Hematopoietic multipotent progenitor cell (in vitro differentiated cells): ENCODE results near the gene ID3. TPM values are rescaled to one million over a fixed set of nuclear protein-coding genes. Genes with fewer than 3 reads are reported as not detected.
"Not testable (repeated sequence)": the region's sequence is repeated elsewhere in the genome, so short reads cannot be mapped to it uniquely, and the experiment has no call there.

ENCODE experiments used
- DNase-seq, 3 donors: peaks; one replicate each; pipeline ENCODE4 v3.0.0-alpha.2; 2011 to 2015; ENCODE audit warnings: low read depth in 2 of 3, low spot score in 2 of 3
- total RNA-seq: library from RNA; depleted of rRNA; stranded (reverse); fragments of >200 nt; gene quantifications from one replicate; pipeline ENCODE4 v1.2.3, GENCODE V29; 2012

ID3 gene
- total RNA-seq, 1 donor, result 186 TPM

DNA sequence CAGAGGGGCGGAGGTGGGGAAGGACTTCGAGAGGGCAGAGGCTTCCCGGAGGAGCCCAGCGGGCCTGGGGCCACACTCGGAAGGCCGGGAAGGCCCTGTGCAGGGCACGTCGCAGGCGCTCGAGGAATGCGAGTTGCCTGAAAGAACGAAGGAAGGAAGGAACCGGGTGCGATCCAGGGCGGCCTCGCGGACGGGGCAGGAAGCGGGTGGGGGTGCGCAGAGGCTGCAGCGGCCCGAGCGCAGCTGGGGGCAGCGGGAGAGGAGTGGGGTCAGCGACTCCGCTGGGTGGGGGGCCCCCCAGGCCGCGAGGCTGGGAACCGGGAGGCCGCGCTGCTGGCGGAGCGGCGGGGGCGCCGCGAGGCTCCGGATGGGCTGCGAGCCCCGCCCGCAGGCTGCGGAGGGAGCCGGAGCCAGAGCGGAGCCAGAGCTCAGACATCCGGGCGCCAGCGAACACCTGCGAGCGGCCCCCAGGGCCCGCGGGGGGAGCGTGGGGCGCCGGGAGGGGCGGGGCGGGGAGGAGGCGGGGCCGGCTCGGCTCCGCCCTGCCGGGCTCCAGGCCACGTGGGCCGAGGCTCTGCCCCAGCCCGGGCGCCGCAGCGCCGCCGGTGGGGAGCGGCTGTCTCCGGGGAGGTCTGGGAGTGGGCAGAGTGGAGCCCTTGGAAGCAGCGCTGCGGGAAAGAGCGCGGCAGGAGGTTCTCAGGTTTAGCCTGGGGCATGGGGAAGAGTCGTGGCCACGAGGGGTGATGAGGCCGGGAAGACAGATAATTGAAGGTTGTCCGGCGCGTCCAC lies 4.6 kb downstream of the ID3 start:
- DNase-seq, result peak; percentile 76 to 87 (median 86)

DNA sequence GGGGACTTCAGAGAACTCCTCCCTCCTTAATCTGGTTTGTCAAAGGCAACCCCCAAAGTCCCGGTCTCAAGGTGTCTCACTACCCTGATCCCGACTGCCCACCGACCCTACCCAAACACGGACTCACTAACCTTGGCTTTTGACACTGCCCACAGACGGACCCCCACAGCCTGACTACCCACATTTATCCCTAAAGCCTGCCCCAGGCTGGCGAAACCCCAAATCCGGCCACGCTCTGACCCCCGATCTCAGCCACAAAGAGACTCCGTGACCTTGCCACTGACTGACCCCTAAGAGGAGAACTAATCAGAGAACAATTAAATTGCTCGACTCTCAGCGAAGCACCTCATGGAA lies 5.2 kb downstream of the ID3 start:
- no peak for DNase-seq

DNA sequence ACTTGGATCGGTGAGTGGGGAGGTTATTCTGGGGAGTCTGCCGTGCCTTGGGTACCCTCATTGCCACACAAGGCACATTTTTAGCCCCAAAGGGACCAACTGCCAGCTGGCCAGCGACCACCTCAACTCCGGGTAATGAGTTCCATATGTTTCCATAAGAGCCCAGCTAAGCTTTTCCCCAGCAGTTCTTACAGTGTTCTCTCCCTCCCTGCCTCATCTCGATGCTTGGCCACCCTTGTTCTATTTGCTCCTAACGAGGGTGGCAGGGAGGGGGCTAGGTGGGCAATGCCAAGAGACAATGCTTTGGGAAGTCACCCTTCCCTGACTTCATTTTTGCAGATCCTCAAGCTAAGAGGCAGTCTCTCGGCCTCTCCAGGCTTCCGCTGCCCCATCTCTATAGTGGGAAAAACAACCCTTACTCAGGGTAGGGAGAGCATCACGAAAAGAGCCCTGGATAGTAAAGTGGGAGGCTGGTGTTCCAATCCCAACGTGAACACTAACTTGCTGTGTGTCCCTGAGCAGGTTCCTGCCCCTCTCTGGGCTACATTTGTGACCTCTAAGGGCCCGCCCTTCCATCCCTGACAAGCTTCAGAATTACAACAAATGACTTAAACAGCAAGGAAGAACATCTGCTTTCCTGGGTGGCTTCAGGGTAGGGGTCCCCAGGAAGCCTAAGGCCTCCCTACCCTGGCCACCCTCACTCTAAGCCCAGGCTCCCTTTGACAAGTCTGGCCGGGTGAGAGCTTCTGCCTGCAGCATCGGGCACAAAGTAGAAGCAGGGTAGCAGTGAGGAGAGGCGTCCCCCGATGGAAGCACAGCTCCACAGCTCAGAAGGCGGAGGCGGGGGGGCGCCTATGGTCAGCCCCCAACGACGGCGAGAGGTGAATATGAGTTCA lies 5.8 kb downstream of the ID3 start:
- DNase-seq, result no peak

DNA sequence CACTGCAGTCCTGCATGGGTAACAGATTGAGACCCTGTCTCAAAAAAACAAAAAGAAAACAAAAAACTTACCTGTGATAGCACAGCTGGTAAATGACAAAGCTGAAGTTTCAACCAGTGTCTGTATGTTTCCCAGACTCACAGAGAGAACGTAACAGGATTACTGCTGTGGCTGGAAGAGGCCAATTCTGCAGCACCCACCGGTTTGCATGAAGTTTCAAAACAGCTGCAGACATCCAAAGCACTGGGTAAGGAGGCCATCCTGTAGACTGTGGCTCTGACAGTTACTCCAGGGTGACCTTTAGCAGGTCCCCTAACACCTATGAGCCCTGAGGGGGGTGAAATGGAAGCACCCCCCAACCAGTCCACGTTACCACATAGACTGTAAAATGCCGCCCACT lies 7.5 kb downstream of the ID3 start:
- DNase-seq, result no peak

DNA sequence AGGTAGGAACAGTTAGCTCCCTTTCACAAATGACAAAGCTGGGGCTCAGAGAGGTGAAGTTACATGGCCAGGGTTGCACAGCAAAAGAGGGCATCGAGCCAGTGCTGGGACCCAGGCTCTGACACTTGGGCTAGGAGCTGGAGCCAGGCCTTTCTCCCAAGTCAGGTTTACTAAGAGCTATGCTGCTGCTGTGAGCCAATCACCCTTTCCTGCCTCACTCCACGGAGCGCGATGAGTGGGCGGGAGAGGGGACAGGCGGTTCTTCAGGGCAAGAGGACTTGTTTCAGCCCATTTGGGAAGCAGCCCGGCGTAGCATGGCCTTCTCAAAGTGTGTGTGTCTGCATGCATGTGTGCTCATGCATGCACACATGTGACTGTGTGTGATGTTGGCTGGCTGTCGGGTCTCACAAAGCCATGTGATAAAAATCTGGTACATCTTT lies 10.6 kb downstream of the ID3 start:
- no peak for DNase-seq

DNA sequence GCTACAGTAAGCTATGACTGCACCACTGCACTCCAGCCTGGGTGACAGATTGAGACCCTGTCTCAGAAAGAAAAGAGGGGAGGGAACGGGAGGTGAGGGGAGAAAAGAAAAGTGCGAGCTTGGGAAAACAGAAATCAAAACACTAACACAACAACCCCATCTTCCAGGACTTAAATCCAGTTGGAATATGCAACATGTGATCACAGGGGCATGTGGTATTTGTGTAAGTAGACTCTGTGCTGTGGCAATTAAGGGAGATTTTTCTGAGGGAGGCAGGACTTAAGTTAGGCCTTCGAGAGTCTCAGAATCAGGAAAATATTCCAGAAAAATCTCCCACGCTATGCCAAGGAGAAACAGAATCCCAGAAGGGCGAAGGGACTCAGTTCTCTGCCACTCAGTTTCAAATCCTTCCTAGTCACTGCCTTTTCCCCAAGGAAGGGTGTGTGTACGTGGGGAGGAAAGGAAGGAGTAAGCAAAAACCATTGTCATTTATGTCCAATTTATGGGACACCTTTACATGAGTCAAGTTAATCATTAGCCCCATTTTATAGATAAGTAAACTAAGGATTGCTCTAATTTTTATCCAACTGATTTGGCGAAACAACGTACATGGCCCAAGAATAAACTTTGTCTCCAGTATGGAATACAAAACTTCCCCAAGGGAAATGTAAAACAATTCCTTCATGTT lies 12.3 kb downstream of the ID3 start:
- DNase-seq, result no peak

DNA sequence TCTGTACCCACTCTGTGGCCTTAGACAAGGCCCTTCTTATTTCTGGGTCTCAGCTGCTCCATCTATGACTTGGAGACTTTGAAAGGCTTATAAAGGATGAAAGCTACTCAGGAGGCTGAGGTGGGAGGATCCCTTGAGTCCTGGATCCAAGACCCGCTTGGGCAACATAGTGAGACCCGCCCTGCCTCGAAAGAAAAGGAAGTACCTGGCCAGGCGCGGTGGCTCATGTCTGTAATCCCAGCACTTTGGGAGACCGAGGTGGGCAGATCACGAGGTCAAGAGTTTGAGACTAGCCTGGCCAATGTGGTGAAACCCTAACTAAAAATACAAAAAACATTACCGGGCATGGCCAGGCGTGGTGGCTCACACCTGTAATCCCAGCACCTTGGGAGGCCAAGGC lies 13.4 kb downstream of the ID3 start:
- no peak for DNase-seq

DNA sequence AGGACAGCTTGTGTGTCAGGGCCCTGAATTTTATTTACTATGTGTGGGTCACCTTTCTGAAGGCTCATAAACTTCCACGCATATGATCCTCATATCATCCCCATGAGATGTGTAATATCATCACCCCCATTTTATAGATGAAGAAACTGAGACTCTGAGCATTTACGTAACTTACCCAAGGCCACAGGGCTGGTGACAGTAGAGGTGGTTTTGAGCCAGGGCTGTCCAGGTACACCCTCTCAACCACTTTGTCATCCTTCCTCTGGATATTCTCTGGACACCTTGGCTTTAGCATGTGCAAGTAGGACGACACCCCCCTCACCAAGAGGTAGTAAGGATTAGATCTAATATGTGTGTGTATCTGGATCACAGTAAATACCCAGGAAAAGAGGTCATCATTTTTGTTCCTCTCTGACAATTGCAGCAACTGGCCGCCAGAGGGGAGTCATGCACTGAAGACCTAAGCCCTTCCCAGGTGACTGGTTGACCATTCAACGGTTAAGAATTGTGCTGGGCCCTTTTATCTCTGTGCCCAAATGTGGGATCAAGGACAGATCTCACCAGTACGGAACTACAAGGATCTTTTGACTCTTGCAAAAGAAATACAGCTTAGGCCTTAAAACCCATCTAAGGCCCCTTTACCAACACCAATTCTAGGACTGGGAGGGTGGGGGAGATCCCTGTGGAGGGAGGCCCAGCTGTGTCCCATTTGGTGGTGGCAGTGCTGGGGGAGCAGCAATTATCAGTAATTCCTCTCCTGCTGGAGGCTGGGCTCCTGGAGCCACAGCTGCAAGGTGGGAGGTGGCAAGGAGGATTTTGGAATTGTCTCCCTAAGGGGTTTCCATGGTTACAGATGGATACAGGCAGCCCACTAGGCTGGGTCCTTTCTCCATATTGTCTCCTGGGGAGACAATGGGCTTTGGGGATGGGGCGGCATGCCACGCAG lies 14.6 kb downstream of the ID3 start:
- DNase-seq, result peak; percentile 58 to 82 (median 64)

DNA sequence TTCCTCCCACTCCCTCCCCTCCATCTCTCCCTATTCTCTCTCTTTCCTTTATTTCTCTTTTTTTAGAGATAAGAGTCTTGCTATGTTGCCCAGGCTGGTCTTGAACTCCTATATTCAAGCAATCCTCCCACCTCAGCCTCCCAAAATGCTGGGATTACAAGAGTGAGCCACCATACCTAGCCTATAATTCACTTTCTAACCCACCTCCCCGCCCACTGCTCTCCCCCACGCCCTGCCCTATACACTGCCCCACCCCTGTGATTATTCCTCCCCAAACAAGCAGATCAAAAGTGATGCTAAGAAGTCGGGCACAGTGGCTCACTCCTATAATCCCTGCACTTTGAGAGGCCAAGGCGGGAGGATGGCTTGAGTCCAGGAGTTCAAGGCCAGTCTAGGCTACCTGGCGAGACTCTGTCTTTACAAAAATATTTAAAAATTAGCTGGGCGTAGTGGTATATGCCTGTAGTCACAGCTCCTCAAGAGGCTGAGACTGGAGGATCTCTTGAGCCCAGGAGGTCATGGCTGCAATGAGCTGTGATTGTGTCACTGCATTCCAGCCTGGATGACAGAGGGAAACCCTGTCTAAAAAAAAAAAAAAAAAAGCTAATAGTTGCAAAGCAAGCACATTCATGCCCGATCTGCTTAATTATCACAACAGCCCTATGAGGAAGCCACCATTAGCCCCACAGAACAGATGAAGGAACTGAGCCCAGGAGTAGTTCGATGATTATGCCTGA lies 15.4 kb downstream of the ID3 start:
- no peak for DNase-seq

DNA sequence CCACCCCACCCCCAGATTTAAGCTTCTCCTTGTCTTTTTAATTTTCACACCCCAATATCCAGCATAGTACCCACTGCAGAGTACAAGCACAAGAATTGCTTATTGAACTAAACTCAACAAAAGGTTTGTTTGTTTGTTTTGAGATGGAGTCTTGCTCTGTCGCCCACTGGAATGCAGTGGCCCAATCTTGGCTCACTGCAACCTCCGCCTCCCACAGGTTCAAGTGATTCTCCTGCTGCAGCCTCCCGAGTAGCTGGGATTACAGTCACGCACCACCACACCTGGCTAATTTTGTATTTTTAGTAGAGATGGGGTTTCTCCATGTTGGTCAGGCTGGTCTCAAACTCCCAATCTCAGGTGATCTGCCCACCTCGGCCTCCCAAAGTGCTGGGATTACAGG lies 16.4 kb downstream of the ID3 start:
- not testable (repeated sequence) for DNase-seq

DNA sequence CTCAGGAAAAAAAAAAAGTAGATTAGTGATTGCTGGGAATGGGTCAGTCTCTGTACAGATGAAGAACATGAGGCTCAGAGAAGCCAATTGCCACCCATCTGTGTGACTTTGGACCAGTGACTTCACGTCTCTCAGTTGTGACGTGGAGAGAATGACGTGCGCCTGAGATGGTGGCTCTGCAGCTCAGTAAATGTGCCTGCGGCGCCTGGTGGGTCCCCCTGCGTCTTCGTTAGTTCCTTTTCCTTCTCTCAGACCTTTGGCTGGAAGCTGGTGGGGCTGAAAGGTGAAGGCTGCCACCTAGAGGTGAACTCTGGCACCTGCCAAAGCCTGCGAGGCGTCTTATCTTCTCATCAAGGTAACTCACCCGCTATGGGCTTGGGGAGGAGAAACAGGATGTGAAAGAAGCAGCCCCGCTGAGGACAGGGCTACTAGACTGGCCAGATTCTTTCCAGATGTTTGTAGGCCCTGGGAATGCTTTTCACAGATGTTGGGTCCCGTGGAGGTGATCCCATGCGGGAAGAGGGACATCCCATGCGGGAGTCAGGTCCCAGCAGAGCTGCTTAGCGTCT lies 19.5 kb downstream of the ID3 start:
- peak; percentile 78 to 98 (median 96) for DNase-seq

DNA sequence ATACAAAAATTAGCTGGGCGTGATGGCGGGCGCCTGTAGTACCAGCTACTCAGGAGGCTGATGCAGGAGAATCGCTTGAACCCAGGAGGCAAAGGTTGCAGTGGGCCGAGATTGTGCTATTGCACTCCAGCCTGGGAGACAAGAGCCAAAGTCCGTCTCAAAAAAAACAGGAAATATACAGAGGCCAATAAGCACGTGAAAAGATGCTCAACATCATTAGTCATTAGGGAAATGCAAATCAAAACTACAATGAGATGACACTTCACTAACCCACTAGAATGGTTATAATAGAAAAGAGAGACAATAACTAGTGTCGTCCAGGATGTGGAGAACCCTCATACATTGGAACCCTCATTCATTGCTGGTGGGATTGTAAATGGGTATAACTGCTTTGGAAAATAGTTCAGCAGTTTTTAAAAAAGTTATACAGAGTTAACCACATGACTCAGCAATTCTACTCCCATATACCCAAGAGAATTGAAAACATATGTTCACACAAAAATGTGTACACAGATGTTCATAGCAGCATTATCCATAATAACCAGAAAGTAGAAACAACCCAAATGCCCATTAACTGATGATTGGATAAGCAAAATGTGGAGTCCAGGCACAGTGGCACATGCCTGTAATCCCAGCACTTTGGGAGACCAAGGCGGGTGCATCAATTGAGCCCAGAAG lies 21.9 kb downstream of the ID3 start:
- no peak for DNase-seq

DNA sequence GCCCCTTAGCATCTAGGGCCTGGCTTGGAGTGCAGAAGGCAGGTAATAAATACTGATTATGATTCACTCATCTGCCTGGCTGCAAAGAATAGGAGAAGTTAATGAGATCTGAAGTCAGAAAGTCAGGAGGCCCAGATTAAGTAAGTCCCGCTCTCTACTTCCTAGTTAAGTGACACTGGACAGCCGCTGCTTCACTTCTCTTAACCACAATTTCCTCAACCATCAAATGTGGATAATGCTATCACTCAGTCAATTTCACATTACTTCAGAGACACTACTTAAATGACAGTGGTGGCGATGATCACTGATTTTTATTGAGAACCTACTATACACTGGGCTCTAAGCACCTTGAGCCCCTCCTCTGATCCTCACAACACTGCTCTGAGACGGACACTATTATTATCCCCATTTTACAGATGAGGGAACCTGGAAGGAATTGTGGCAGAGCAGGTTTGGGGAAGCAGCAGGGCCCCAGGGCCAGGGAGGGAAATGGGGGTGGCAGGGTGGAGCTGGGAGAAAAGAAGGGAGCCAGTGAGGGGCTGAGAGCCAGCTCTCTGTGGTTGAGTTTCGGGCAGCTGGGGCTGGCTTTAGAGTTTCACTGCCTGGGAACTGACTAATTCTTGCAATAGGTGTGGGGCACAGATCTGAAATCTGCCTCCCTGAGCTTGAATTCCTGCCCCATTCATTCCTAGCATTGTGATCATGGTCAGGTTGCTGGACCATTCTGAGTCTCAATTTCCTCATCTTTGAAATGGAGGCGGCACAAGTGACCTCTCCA lies 25.9 kb downstream of the ID3 start:
- peak in 1 of 3 donors; percentile 63 for DNase-seq

DNA sequence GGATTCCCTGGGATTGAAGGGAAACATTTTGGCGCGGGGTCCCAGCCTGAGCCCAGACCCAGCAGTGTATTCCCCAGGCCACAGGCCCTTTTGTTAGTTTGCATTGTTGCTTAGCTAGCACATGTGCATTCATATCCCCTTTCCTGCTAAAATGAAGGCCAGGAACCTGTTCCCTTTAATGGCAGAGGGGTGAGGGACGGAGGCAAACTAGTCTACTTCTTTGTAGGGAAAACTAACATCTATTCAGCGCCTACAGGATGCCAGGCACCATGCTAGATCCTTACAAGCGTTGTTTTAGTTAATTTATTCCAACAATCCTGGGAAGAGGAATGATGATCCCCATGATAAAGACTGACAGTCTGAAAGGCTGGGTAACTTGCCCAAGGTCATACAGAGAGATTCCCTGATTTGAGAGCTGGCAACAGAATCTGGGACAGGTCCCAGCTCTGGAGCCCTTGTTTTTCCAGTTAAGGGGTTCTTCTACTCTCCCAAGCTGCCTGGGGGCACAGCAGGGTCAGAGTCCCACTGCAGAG lies 27.7 kb downstream of the ID3 start:
- DNase-seq, result no peak

DNA sequence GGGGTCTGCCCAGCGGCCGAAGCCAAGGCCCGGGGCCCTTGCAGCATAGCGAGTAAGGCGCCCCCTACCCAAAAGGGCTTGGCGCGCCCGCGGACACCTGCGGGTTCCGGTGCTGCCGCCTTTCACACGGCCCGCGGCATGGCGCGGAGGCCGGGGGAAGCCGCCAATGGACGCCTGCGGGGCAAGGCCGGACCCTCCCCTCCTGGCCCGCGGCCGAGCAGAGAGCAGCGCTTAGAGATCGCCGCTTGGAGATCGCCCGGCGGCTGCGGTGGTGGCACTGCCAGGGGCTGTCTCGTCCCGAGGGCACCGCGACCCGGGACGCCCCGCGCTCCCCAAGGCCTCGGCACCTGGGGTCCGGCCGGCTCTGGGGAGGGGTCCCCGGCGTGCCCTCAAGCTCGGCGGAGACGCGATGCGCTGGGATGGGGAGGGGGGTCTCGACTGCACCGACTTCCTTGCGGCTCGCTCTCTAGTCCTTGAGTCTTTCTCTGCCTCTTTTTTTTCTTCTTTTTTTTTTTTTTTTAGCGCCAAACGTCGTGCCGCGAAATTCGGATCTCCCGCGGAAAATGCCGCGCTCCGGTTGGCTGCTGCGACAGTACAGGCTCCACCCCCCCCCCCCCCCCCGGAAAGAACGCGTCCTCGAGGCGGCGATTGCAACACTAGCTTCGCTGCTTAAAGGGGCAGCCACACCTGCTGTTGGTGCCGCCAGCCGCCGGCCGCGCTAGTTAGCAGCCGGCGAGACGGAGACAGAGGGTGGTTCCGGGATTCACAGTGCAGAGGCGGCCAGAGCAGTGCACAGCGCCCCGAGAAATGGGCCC lies 28.3 kb downstream of the ID3 start, which contains the start of gene E2F2:
Gene E2F2, minus strand, starts transcription at position 487 of the 815 bp plus-strand sequence. Its CDS starts 440 bp downstream, at position 47.
- DNase-seq, result peak; percentile 68 to 89 (median 88)

DNA sequence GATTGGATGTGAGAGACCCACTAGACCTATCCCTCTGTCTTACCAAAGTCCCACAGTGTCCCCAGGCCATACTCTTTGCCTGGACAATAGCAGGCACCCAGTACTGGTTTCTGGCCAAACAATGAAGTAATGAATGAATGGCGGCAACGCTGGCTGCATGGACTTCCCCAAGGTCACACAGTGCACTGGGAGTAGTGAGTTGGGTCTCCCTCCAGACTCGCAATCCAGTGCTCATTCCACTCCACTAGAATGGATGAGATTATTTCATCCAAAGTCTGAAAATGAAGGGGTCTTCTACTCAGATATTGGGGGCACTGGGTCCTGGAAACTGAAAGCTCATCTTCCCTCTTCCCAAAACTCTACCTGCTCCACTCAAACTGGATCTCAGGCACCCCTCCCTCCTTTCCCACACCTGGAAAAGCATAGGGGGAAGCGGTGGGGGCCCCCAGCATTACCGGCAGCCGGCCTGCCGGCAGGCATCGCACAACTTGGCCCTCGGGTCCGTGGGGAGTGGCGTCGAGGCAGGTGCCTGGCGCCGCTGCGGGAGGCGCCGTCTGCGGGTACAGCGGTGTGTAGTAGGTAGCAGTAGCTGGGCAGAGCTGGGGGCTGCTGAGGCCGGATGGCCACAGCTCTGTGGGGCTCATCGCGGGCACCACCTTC lies 29.1 kb downstream of the ID3 start:
- no peak for DNase-seq
